ENCODE measurements around the gene NAV1. TPM values are rescaled to one million over a fixed set of nuclear protein-coding genes. Genes with fewer than 3 reads are reported as not detected.

NAV1 gene
- total RNA-seq, 4 donors from 2014 or later, result 18.1 to 25.5 (median 21.0) TPM

DNA sequence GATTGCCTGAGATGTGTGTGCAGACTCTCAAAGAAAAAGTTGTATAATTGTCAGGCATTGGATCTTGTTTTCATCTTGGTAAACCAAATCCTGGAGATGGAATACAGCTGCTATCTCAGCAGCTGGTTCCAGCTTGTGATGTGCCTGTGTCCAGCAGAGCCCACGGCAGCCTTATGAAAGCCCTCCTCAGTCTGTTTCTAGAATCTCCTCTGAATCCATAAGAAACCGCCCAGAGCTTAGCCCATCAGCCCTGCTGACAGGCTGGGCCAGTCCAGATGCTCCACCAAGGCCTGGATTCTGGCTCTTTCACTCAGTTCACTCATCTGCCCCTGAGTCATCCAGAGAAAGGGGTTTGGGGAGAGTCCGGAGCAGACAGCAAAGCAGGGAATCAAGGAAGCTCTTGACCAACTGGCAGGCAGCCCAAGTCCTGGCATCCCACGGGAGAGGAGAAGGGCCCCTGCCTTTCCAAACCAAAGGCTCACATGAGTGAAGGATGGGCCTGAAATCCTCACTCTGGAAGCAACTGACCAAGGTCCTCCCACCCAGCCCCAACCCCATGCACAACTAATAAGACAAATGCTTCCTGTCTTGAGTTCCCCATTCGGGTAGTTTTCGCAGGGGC, 45.7 kb downstream of the NAV1 start:
- H3K4me1 ChIP-seq, result peaks cover 0 to 33% (median 20%) of the 10 kb centered on the region in 3 donors
- WGBS, 2 donors, result 72 to 86% methylated on average over 3 to 4 of the region's 6 CpGs
- H3K27ac ChIP-seq, result peak overlapping the region in 3 of 4 donors; percentile 20 to 64 (median 59)
- DNase-seq, result no peak
- TF ChIP-seq POLR2A (IDR thresholded peaks at IDR 0.05), result no peak
- TF ChIP-seq, protein P1, sequence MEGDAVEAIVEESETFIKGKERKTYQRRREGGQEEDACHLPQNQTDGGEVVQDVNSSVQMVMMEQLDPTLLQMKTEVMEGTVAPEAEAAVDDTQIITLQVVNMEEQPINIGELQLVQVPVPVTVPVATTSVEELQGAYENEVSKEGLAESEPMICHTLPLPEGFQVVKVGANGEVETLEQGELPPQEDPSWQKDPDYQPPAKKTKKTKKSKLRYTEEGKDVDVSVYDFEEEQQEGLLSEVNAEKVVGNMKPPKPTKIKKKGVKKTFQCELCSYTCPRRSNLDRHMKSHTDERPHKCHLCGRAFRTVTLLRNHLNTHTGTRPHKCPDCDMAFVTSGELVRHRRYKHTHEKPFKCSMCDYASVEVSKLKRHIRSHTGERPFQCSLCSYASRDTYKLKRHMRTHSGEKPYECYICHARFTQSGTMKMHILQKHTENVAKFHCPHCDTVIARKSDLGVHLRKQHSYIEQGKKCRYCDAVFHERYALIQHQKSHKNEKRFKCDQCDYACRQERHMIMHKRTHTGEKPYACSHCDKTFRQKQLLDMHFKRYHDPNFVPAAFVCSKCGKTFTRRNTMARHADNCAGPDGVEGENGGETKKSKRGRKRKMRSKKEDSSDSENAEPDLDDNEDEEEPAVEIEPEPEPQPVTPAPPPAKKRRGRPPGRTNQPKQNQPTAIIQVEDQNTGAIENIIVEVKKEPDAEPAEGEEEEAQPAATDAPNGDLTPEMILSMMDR (IDR thresholded peaks at IDR 0.05), result no peak
- peaks cover 0 to 17% (median 0%) of the 10 kb centered on the region in 4 donors for H3K27me3 ChIP-seq
- intact Hi-C loops (cut with DNase I), result no loop called here
- no peak overlapping the region for H3K4me3 ChIP-seq
- no peaks in the 10 kb centered on the region for H3K36me3 ChIP-seq
- H3K9me3 ChIP-seq, result no peaks in the 10 kb centered on the region

DNA sequence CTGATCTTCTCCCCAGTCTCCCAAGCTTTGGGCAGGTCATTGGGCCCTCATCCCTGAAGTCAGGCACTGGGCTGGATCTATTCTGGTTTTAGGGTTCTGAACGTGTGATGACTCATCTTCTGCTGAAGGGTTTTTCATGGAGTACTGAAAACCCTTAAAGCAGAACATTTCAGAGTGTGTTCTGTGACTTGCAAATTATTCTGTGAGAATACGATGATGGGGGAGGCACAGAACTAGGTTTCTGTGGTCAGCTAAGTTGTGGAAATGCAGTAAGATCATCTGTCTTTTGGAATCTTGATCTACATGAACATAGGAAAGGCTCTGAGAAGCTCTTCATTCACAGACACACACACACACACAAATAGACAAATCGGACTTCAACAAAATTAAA, 46.2 kb downstream of the NAV1 start:
- DNase-seq, result no peak
- 47 to 50% methylated on average over 3 of the region's 3 CpGs for WGBS, 2 donors
- peak overlapping the region in 3 of 4 donors; percentile 20 to 64 (median 59) for H3K27ac ChIP-seq

DNA sequence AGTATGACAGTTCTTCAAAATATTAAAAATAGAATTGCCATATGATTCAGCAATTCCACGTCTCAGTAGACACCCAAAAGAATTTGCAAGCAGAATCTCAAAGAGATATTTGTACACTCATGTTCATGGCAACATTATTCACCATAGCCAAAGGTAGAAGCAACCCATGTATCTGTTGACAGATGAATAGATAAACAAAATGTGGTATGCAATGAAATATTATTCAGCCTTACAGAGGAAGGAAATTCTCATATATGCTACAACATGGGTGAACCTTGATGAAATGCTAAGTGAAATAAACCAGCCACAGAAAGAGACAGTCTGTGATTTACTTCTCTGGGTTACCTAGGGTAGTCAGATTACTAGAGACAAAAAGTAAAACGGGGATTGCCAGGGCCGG, 47.0 kb downstream of the NAV1 start:
- WGBS, 2 donors, result 52 to 58% methylated on average over 3 of the region's 3 CpGs
- no peaks in the 10 kb centered on the region for H3K9me3 ChIP-seq
- DNase-seq, result no peak
- H3K4me1 ChIP-seq, result peaks cover 0 to 33% (median 20%) of the 10 kb centered on the region in 3 donors
- no peak for TF ChIP-seq POLR2A (IDR thresholded peaks at IDR 0.05)
- TF ChIP-seq, protein P1 (IDR thresholded peaks at IDR 0.05), result no peak
- intact Hi-C loops (cut with DNase I), result no loop called here
- H3K36me3 ChIP-seq, result no peaks in the 10 kb centered on the region
- no peak overlapping the region for H3K4me3 ChIP-seq
- no peak overlapping the region for H3K27ac ChIP-seq
- peaks cover 0 to 27% (median 0%) of the 10 kb centered on the region in 4 donors for H3K27me3 ChIP-seq

More for the DNA sequence above, 46.2 kb downstream of the NAV1 start:
- H3K9me3 ChIP-seq, result no peaks in the 10 kb centered on the region
- no peak overlapping the region for H3K4me3 ChIP-seq
- TF ChIP-seq POLR2A (IDR thresholded peaks at IDR 0.05), result no peak
- TF ChIP-seq, protein P1 (IDR thresholded peaks at IDR 0.05), result no peak
- peaks cover 0 to 18% (median 0%) of the 10 kb centered on the region in 4 donors for H3K27me3 ChIP-seq
- intact Hi-C loops (cut with DNase I), result no loop called here
- no peaks in the 10 kb centered on the region for H3K36me3 ChIP-seq
- H3K4me1 ChIP-seq, result peaks cover 0 to 33% (median 20%) of the 10 kb centered on the region in 3 donors

DNA sequence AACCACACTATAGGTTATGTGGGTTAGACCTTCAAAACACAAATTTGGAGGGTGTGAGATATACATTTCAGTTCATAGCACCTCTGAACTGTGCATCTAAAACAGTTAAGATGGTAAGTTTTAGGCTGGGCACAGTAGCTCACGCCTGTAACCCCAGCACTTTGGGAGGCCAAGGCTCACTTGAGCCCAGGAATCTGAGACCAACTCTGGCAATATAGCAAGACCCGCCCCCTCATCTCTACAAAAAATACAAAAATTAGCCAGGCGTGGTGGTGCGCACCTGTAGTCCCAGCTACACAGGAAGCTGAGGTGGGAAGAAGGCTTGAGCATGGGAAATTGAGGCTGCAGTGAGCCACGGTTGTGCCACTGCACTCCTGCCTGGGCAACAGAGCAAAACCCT, 47.9 kb downstream of the NAV1 start:
- no peaks in the 10 kb centered on the region for H3K36me3 ChIP-seq
- WGBS, 2 donors, result 62 to 83% methylated on average over 4 of the region's 5 CpGs

DNA sequence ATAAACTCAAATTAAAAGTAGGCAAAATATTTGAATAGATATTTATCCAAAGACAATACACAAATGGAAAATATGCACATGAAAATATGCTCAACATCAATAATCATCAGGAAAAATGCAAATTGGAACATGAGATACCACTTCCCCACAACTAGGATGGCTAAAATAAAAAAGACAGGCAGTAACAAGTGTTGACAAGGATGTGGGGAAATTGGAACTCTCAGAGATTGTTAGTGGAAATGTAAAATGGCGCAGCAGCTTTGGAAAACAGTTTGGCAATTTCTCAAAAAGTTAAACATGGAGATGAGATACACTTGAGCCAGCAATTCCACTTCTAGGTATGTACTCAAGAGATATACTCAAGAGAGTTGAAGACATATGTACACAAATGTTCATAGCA, 48.8 kb downstream of the NAV1 start:
- TF ChIP-seq, protein P1 (IDR thresholded peaks at IDR 0.05), result no peak
- no peak for TF ChIP-seq POLR2A (IDR thresholded peaks at IDR 0.05)
- Histone ChIP-seq H3K4me1 (peaks cover 0 to 32% (median 22%) of the 10 kb centered on the region in 3 donors), H3K27ac (no peak overlapping the region), H3K36me3 (no peaks in the 10 kb centered on the region), H3K4me3 (no peak overlapping the region), H3K9me3 (no peaks in the 10 kb centered on the region), H3K27me3 (peaks cover 0 to 35% (median 0%) of the 10 kb centered on the region in 4 donors)
- WGBS, 2 donors, result 87 to 100% methylated on average over 1 of the region's 1 CpG
- no peak for DNase-seq
- intact Hi-C loops (cut with DNase I), result no loop called here

More for the DNA sequence above, 47.9 kb downstream of the NAV1 start:
- TF ChIP-seq POLR2A (IDR thresholded peaks at IDR 0.05), result no peak
- TF ChIP-seq, protein P1 (IDR thresholded peaks at IDR 0.05), result no peak
- H3K27me3 ChIP-seq, result peaks cover 0 to 35% (median 0%) of the 10 kb centered on the region in 4 donors
- intact Hi-C loops (cut with DNase I), result no loop called here
- peaks cover 0 to 33% (median 20%) of the 10 kb centered on the region in 3 donors for H3K4me1 ChIP-seq
- H3K9me3 ChIP-seq, result no peaks in the 10 kb centered on the region
- H3K4me3 ChIP-seq, result no peak overlapping the region
- DNase-seq, result no peak
- H3K27ac ChIP-seq, result no peak overlapping the region

Other genes starting within 250 kb of the NAV1 start
- 1 to 10 TPM; 1.3 to 6.1 (median 1.8) TPM for gene TNNT2, start 161.4 kb upstream of the NAV1 start, total RNA-seq
- gene LAD1, start 139.8 kb upstream of the NAV1 start, total RNA-seq, result 100 to 1,000 TPM; 242 to 377 (median 320) TPM
- not detected for gene TNNI1, start 117.4 kb upstream of the NAV1 start, total RNA-seq
- 10 to 100 TPM; 60.9 to 87.9 (median 75.1) TPM for gene PHLDA3, start 69.9 kb upstream of the NAV1 start, total RNA-seq
- 1,000 to 10,000 TPM in 1 of 4 donors, 100 to 1,000 TPM in 3; 243 to 1,044 (median 363) TPM for gene CSRP1, start 32.0 kb upstream of the NAV1 start, total RNA-seq

Data from esophagus squamous epithelium (tissue), 5 donors.